SH-SY5Y (cell line): ENCODE measurements around the gene GFPT2.

Source experiments
- GATA2 ChIP-seq: IDR thresholded peaks from 2 replicates; pipeline ENCODE4 v1.6.1; 2011; ENCODE audit warnings: mild to moderate bottlenecking, low read depth, low read length
- GATA3 ChIP-seq: IDR thresholded peaks from 2 replicates; pipeline ENCODE4 v1.6.1; 2011; ENCODE audit warnings: low read depth, mild to moderate bottlenecking, low read length, moderate library complexity

The GFPT2 gene

GRCh38 chr5:180323941-180324600 lies 29.1 kb downstream of the GFPT2 start:
- no peak for TF ChIP-seq GATA2
- TF ChIP-seq GATA3: no peak

GRCh38 chr5:180323160-180323559 lies 30.0 kb downstream of the GFPT2 start:
- no peak for TF ChIP-seq GATA2
- no peak for TF ChIP-seq GATA3

- TF ChIP-seq GATA3: no peak
- TF ChIP-seq GATA2: no peak
These were observed 34.6 kb downstream of the GFPT2 start for GRCh38 chr5:180318456-180319089.

GRCh38 chr5:180316586-180316985 lies 36.5 kb downstream of the GFPT2 start:
- no peak for TF ChIP-seq GATA2
- no peak for TF ChIP-seq GATA3

- TF ChIP-seq GATA2: no peak
- no peak for TF ChIP-seq GATA3
These were observed 37.3 kb downstream of the GFPT2 start for GRCh38 chr5:180315762-180316212.

GRCh38 chr5:180313677-180314505 lies 39.2 kb downstream of the GFPT2 start:
- no peak for TF ChIP-seq GATA3
- no peak for TF ChIP-seq GATA2

- no peak for TF ChIP-seq GATA2
- no peak for TF ChIP-seq GATA3
These were observed 41.9 kb downstream of the GFPT2 start for GRCh38 chr5:180311216-180311615.

- TF ChIP-seq GATA3 (no peak), GATA2 (no peak)
These were observed 46.3 kb downstream of the GFPT2 start for GRCh38 chr5:180306796-180307195.

- no peak for TF ChIP-seq GATA2
- no peak for TF ChIP-seq GATA3
These were observed 47.7 kb downstream of the GFPT2 start for GRCh38 chr5:180305481-180305880.

GRCh38 chr5:180304431-180305375 lies 48.4 kb downstream of the GFPT2 start:
- TF ChIP-seq GATA3 (no peak), GATA2 (0 out of 2 replicates have a peak, but pooled peaks have one; percentile 10)

- TF ChIP-seq GATA2 (no peak), GATA3 (no peak)
These were observed 49.2 kb downstream of the GFPT2 start for GRCh38 chr5:180304016-180304292.

GRCh38 chr5:180303226-180304015 lies 49.7 kb downstream of the GFPT2 start:
- TF ChIP-seq GATA3 (no peak), GATA2 (no peak)

- TF ChIP-seq GATA3 (no peak), GATA2 (no peak)
These were observed 50.9 kb downstream of the GFPT2 start for GRCh38 chr5:180302256-180302655.
